IPS-18a (cell line): ENCODE data around the gene DCAF10.
"Not testable (repeated sequence)": the region's sequence is repeated elsewhere in the genome, so short reads cannot be mapped to it uniquely, and the experiment has no call there.

Source experiments
- H3K27ac ChIP-seq: one replicate; pipeline ENCODE4 v1.5.1; 2013; ENCODE audit warnings: low read length
- H3K27me3 ChIP-seq: one replicate; pipeline ENCODE4 v1.6.1; 2013; ENCODE audit warnings: mild to moderate bottlenecking, low read length; ENCODE audit not compliant: control insufficient read depth, insufficient read depth
- H3K36me3 ChIP-seq: one replicate; pipeline ENCODE4 v1.6.1; 2013; ENCODE audit warnings: low read depth, low read length; ENCODE audit not compliant: control insufficient read depth
- H3K4me1 ChIP-seq: one replicate; pipeline ENCODE4 v1.6.1; 2013; ENCODE audit warnings: low read depth, low read length; ENCODE audit not compliant: control insufficient read depth
- H3K4me3 ChIP-seq: one replicate; pipeline ENCODE4 v1.5.1; 2013; ENCODE audit warnings: low read length
- H3K9ac ChIP-seq: one replicate; pipeline ENCODE4 v1.6.1; 2013; ENCODE audit warnings: mild to moderate bottlenecking, low read length, moderate library complexity
- H3K9me3 ChIP-seq: one replicate; pipeline ENCODE4 v1.6.1; 2013; ENCODE audit warnings: low read depth, low read length; ENCODE audit not compliant: control insufficient read depth

Gene DCAF10

GRCh38 chr9:37800631-37801286, at the start of gene DCAF10:
Gene DCAF10, plus strand, starts transcription at chr9:37800797. Its CDS starts 70 bp downstream, at chr9:37800867.
- Histone ChIP-seq H3K9ac (peak within 1 kb of the TSS; percentile 72), H3K4me3 (peak within 1 kb of the TSS; percentile 90), H3K36me3 (no peaks in the 10 kb centered on the region), H3K27ac (no peak within 1 kb of the TSS), H3K4me1 (peaks cover 16% of the 10 kb centered on the region), H3K9me3 (no peaks in the 10 kb centered on the region), H3K27me3 (peaks cover 4% of the 10 kb centered on the region)

- H3K36me3 ChIP-seq, result no peaks in the 10 kb centered on the region
- no peaks in the 10 kb centered on the region for H3K27me3 ChIP-seq
- peaks cover 2% of the 10 kb centered on the region for H3K9me3 ChIP-seq
- H3K4me1 ChIP-seq, result no peaks in the 10 kb centered on the region
- no peak overlapping the region for H3K9ac ChIP-seq
- H3K4me3 ChIP-seq, result no peak overlapping the region
- H3K27ac ChIP-seq, result no peak overlapping the region
These were observed 49.4 kb upstream of the DCAF10 start for GRCh38 chr9:37751186-37751585.

GRCh38 chr9:37751704-37752103, 48.9 kb upstream of the DCAF10 start:
- not testable (repeated sequence) for H3K4me1 ChIP-seq, H3K9ac ChIP-seq, H3K4me3 ChIP-seq, H3K36me3 ChIP-seq, H3K27ac ChIP-seq, H3K9me3 ChIP-seq, H3K27me3 ChIP-seq

GRCh38 chr9:37752112-37752511, 48.5 kb upstream of the DCAF10 start:
- H3K9me3 ChIP-seq, H3K4me3 ChIP-seq, H3K27me3 ChIP-seq, H3K36me3 ChIP-seq, H3K4me1 ChIP-seq, H3K27ac ChIP-seq, H3K9ac ChIP-seq: not testable (repeated sequence)

GRCh38 chr9:37752642-37753488, 47.7 kb upstream of the DCAF10 start:
- no peaks in the 10 kb centered on the region for H3K4me1 ChIP-seq
- peak overlapping the region; percentile 76 for H3K4me3 ChIP-seq
- peaks cover 2% of the 10 kb centered on the region for H3K9me3 ChIP-seq
- H3K27ac ChIP-seq, result no peak overlapping the region
- H3K36me3 ChIP-seq, result no peaks in the 10 kb centered on the region
- no peak overlapping the region for H3K9ac ChIP-seq
- no peaks in the 10 kb centered on the region for H3K27me3 ChIP-seq

- Histone ChIP-seq H3K4me1 (no peaks in the 10 kb centered on the region), H3K4me3 (peak within 1 kb of the TSS; percentile 76), H3K9ac (peak within 1 kb of the TSS; percentile 58), H3K27ac (no peak within 1 kb of the TSS), H3K9me3 (peaks cover 2% of the 10 kb centered on the region), H3K36me3 (no peaks in the 10 kb centered on the region), H3K27me3 (no peaks in the 10 kb centered on the region)
These were observed 47.0 kb upstream of the DCAF10 start, which contains the start of gene TRMT10B for GRCh38 chr9:37753489-37754190. Gene TRMT10B, plus strand, starts transcription at chr9:37753805. Its CDS starts 8,127 bp downstream, at chr9:37761932.

- H3K9me3 ChIP-seq, result no peaks in the 10 kb centered on the region
- H3K36me3 ChIP-seq, result no peaks in the 10 kb centered on the region
- no peaks in the 10 kb centered on the region for H3K4me1 ChIP-seq
- H3K9ac ChIP-seq, result no peak overlapping the region
- H3K27me3 ChIP-seq, result no peaks in the 10 kb centered on the region
- H3K27ac ChIP-seq, result no peak overlapping the region
- H3K4me3 ChIP-seq, result no peak overlapping the region
These were observed 41.9 kb upstream of the DCAF10 start for GRCh38 chr9:37758747-37759146.

GRCh38 chr9:37760416-37761161, 40.0 kb upstream of the DCAF10 start:
- H3K4me3 ChIP-seq, result no peak overlapping the region
- H3K36me3 ChIP-seq, result no peaks in the 10 kb centered on the region
- H3K4me1 ChIP-seq, result no peaks in the 10 kb centered on the region
- H3K9me3 ChIP-seq, result no peaks in the 10 kb centered on the region
- H3K27ac ChIP-seq, result no peak overlapping the region
- no peaks in the 10 kb centered on the region for H3K27me3 ChIP-seq
- no peak overlapping the region for H3K9ac ChIP-seq

- Histone ChIP-seq H3K36me3 (no peaks in the 10 kb centered on the region), H3K27ac (no peak overlapping the region), H3K9me3 (no peaks in the 10 kb centered on the region), H3K9ac (no peak overlapping the region), H3K4me1 (no peaks in the 10 kb centered on the region), H3K4me3 (no peak overlapping the region), H3K27me3 (no peaks in the 10 kb centered on the region)
These were observed 39.1 kb upstream of the DCAF10 start for GRCh38 chr9:37761511-37761910.

- H3K36me3 ChIP-seq, H3K27me3 ChIP-seq, H3K4me1 ChIP-seq, H3K4me3 ChIP-seq, H3K9ac ChIP-seq, H3K27ac ChIP-seq, H3K9me3 ChIP-seq: not testable (repeated sequence)
These were observed 35.3 kb upstream of the DCAF10 start for GRCh38 chr9:37765263-37765662.

- Histone ChIP-seq H3K36me3 (peaks cover 8% of the 10 kb centered on the region), H3K4me1 (no peaks in the 10 kb centered on the region), H3K9me3 (no peaks in the 10 kb centered on the region), H3K27me3 (no peaks in the 10 kb centered on the region), H3K9ac (no peak overlapping the region), H3K4me3 (no peak overlapping the region), H3K27ac (no peak overlapping the region)
These were observed 31.3 kb upstream of the DCAF10 start for GRCh38 chr9:37769306-37769705.
